Upper lobe of left lung (tissue), 6 donors: Measurements from ENCODE around the gene ILF2. TPM values are rescaled to one million over a fixed set of nuclear protein-coding genes. Genes with fewer than 3 reads are reported as not detected.

Source experiments
- ATAC-seq, 2 donors: fragments of 200-7000 bp; cut with Tn5 transposase; one replicate each; pipeline ENCODE4 v1.9.1; 2022; ENCODE audit warnings: mild to moderate bottlenecking in 2 of 2, moderate library complexity in 2 of 2; ENCODE audit not compliant: low FRiP score in 2 of 2
- DNase-seq, 2 donors: peaks; one replicate each; pipeline ENCODE4 v3.0.0-alpha.2; 2019 to 2020
- H3K27ac ChIP-seq, 4 donors: fragments of 200-600 bp; sonication (generic); one replicate each; pipeline ENCODE4 v1.5.1; 2016 to 2019
- H3K27me3 ChIP-seq, 4 donors: fragments of 200-600 bp; sonication (generic); one replicate each; pipeline ENCODE4 v1.5.1; 2017 to 2019
- H3K36me3 ChIP-seq, 4 donors: fragments of 200-600 bp; sonication (generic); one replicate each; pipeline ENCODE4 v1.5.1; 2016 to 2019
- H3K4me1 ChIP-seq, 4 donors: fragments of 200-600 bp; sonication (generic); one replicate each; pipeline ENCODE4 v1.5.1; 2018 to 2019
- H3K4me3 ChIP-seq, 4 donors: fragments of 200-600 bp; sonication (generic); one replicate each; pipeline ENCODE4 v1.5.1; 2017 to 2019; ENCODE audit warnings: mild to moderate bottlenecking in 2 of 4, moderate library complexity in 1 of 4
- H3K9me3 ChIP-seq, 4 donors: fragments of 200-600 bp; sonication (generic); one replicate each; pipeline ENCODE4 v1.5.1; 2018 to 2019
- EP300 ChIP-seq, 4 donors: sonication (generic); formaldehyde crosslinking; IDR thresholded peaks; one replicate each; pipeline ENCODE4 v1.5.1; 2017; ENCODE audit warnings: antibody characterized with exemption in 4 of 4, control low read depth in 2 of 4
- POLR2A ChIP-seq, 4 donors: fragments of 450-650 bp; IDR thresholded peaks; one replicate each; pipeline ENCODE4 v1.5.1; 2016 to 2017; ENCODE audit warnings: antibody characterized with exemption in 4 of 4, mild to moderate bottlenecking in 2 of 4
- POLR2AphosphoS5 ChIP-seq, 2 donors: sonication (generic); formaldehyde crosslinking; IDR thresholded peaks; one replicate each; pipeline ENCODE4 v1.5.1; 2017; ENCODE audit warnings: antibody characterized with exemption in 2 of 2
- WGBS, 2 donors: methylation state at CpG; one replicate each; pipeline ENCODE4 v1.1.5; 2017 to 2018; 5-methylcytosine and 5-hydroxymethylcytosine counted together
- total RNA-seq, 6 donors: library from RNA; depleted of rRNA in 4 of 6; stranded (reverse); fragments of >200 nt in 4 of 6; gene quantifications; one replicate each; pipeline versions ENCODE4 v1.1.0 to v1.2.1, GENCODE V29; 2016 to 2021
- TF ChIP-seq, protein P1 (sequence below), 6 experiments: fragments of 450-650 bp in 4 of 6; fragments of 200-600 bp in 2 of 6; sonication (generic) in 2 of 6; IDR thresholded peaks; one replicate each; pipeline ENCODE4 v1.5.1; 2016 to 2019; ENCODE audit warnings: antibody characterized with exemption in 6 of 6
- donor health status: DM: no; HTN: no; CAD: no; lungs with moderate emphysema.
- donor health status: DM: no; HTN: yes; CAD: no; lungs with severe emphysema.

The ILF2 gene
- total RNA-seq, 6 donors from 2014 or later = 21.0 to 120 (median 75.8) TPM

DNA sequence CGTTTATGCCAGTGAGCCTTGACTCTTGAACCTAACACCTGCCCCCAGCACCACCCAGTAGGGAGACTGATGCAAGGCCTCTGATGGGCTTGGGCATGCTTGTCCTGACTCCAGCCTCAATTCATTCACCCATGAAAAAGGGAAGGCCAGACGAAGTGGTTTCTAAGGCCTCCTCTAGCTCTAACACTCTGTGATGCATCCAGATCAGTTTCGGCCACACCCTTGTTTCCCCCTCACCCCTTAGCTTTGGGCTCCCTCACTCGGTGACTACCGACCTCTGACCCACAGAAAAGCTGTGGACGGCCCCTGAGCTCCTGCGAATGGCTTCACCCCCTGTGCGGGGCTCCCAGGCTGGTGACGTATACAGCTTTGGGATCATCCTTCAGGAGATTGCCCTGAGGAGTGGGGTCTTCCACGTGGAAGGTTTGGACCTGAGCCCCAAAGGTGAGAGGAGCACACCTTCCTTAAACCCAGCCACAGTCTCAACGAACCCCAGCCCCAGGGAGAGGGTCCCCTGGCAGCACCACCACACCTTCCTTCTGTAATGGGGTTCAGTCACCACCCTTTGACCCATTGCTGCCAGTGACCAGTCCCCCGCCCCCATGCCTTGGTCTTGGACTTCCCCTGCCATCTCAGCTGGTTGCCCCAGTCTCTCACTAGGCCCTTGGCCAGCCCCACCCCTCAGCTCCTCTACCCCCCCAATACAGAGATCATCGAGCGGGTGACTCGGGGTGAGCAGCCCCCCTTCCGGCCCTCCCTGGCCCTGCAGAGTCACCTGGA lies 16.7 kb upstream of the ILF2 start:
- Histone ChIP-seq H3K4me1 (no peaks in the 10 kb centered on the region), H3K27ac (peak overlapping the region in 2 of 4 donors; percentile 22 to 66), H3K9me3 (no peaks in the 10 kb centered on the region), H3K4me3 (no peak overlapping the region), H3K27me3 (no peaks in the 10 kb centered on the region), H3K36me3 (peaks cover 0 to 64% (median 35%) of the 10 kb centered on the region in 4 donors)
- ATAC-seq (no peak), DNase-seq (no peak)
- 88 to 90% methylated on average over 9 to 16 of the region's 16 CpGs for WGBS, 2 donors
- TF ChIP-seq EP300 (IDR thresholded peaks at IDR 0.05) = no peak

DNA sequence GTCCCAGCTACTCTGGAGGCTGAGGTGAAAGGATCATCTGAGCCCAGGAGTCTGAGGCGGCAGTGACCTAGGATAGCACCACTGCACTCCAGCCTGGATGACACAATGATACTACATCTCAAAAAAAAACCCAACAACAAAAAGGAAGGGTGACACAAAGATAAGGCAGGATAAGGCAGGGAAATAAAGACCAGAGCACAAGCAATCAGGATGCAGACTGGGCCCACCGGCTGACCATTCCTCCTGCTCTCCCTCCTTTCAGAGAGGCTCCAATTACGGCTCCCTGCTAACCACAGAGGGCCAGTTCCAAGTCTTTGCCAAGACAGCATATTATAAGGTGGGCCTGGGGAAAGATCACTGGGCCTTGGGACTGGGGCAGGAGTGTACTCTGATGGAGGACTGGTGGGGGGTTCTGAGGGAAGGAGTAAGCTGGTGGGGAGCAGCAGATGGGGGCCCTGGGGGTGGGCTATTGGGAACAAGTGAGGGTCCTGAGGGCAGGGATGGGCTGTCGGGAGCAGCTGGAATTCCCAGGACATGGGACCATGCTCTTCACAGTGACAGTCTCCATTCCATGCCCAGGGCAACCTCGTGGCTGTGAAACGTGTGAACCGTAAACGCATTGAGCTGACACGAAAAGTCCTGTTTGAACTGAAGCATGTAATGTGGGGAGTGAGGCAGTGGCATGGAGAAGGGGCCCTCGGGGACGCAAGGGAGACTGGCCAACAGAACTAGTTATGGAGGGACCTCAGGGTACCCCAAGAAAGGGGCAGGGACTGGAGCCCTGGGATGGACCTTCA lies 14.9 kb upstream of the ILF2 start:
- no peak for ATAC-seq

DNA sequence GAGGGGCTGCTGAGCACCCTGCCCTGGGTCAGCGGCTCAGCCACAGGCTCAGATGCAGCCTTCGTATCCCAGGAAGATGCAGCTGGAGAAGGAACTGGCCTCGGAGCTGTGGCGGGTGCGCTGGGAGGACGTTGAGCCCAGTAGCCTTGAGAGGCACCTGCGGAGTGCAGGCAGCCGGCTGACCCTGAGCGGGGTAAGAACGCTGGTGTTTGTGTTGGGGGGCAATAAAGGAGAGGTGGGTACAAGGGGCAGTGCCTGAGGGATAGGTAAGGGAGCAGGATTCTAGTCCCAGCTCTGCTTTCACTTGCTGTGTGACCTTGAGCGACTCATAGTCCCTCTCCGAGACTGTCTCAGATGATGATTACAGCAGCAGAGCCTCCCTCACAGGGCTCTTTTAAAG lies 14.1 kb upstream of the ILF2 start:
- H3K4me3 ChIP-seq = no peak overlapping the region
- WGBS, 2 donors = 95 to 97% methylated on average over 5 to 12 of the region's 12 CpGs

More for the DNA sequence above, 14.9 kb upstream of the ILF2 start:
- Histone ChIP-seq H3K27me3 (no peaks in the 10 kb centered on the region), H3K4me1 (peaks cover 0 to 2% (median 2%) of the 10 kb centered on the region in 4 donors), H3K4me3 (no peak overlapping the region), H3K27ac (peak overlapping the region in 2 of 4 donors; percentile 4 to 12), H3K9me3 (no peaks in the 10 kb centered on the region), H3K36me3 (peaks cover 0 to 72% (median 35%) of the 10 kb centered on the region in 4 donors)
- TF ChIP-seq POLR2AphosphoS5 (IDR thresholded peaks at IDR 0.05) (no peak), POLR2A (IDR thresholded peaks at IDR 0.05) (no peak), EP300 (IDR thresholded peaks at IDR 0.05) (no peak)
- TF ChIP-seq, protein P1, sequence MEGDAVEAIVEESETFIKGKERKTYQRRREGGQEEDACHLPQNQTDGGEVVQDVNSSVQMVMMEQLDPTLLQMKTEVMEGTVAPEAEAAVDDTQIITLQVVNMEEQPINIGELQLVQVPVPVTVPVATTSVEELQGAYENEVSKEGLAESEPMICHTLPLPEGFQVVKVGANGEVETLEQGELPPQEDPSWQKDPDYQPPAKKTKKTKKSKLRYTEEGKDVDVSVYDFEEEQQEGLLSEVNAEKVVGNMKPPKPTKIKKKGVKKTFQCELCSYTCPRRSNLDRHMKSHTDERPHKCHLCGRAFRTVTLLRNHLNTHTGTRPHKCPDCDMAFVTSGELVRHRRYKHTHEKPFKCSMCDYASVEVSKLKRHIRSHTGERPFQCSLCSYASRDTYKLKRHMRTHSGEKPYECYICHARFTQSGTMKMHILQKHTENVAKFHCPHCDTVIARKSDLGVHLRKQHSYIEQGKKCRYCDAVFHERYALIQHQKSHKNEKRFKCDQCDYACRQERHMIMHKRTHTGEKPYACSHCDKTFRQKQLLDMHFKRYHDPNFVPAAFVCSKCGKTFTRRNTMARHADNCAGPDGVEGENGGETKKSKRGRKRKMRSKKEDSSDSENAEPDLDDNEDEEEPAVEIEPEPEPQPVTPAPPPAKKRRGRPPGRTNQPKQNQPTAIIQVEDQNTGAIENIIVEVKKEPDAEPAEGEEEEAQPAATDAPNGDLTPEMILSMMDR (IDR thresholded peaks at IDR 0.05) = no peak
- WGBS, 2 donors = 82 to 86% methylated on average over 11 of the region's 11 CpGs
- no peak for DNase-seq

DNA sequence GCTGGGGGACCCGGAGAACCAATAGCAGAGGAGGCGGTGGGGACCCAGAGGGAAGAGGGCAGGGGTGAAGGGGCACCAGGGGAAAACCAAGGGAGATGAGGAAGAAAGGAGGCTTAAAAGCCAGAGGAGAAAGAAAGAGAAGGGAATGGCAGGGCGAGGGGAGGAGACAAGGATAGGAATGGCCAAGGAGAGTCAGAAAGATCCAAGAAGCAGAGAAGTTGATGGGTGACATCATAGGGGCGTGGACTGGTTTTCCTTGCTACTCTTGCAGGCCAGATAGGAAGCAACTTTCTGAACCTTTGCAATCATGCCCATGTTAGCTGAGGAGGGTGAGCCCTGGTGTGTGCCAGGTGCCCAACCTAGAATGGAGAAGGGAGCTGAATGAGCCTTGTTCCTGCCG lies 13.1 kb upstream of the ILF2 start:
- TF ChIP-seq POLR2AphosphoS5 (IDR thresholded peaks at IDR 0.05) (no peak), POLR2A (IDR thresholded peaks at IDR 0.05) (no peak), EP300 (IDR thresholded peaks at IDR 0.05) (no peak)
- TF ChIP-seq, protein P1 (IDR thresholded peaks at IDR 0.05) = no peak
- H3K36me3 ChIP-seq = peaks cover 0 to 56% (median 23%) of the 10 kb centered on the region in 4 donors
- 75 to 79% methylated on average over 5 of the region's 5 CpGs for WGBS, 2 donors

More for the DNA sequence above, 14.1 kb upstream of the ILF2 start:
- no peaks in the 10 kb centered on the region for H3K27me3 ChIP-seq
- TF ChIP-seq, protein P1 (IDR thresholded peaks at IDR 0.05) = no peak
- TF ChIP-seq EP300 (IDR thresholded peaks at IDR 0.05) (no peak), POLR2A (IDR thresholded peaks at IDR 0.05) (no peak), POLR2AphosphoS5 (IDR thresholded peaks at IDR 0.05) (no peak)
- no peak for ATAC-seq
- H3K36me3 ChIP-seq = peaks cover 0 to 67% (median 33%) of the 10 kb centered on the region in 4 donors
- DNase-seq = no peak
- no peaks in the 10 kb centered on the region for H3K9me3 ChIP-seq
- H3K4me1 ChIP-seq = peaks cover 0 to 11% (median 8%) of the 10 kb centered on the region in 4 donors
- no peak overlapping the region for H3K27ac ChIP-seq

DNA sequence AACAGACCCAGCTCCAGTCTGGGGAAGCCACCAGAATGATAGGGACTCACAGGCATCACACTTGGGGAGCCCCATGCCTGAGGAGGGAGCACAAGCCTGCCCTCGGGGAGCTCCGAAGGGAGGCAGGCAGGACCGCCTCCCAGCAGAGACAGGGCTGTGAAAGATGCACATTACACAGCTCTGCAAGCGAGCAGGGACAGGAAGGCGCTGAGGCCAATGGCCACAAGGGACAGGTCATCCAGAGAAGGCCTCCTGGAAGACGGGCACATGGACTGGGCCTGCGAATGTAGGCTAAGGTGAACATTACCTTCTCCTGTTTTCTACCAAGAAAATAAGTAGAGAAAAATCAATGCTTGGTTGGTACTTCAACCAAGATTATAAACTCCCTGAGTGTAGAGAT lies 11.9 kb upstream of the ILF2 start:
- no peak overlapping the region for H3K27ac ChIP-seq
- ATAC-seq = no peak
- WGBS, 2 donors = 93 to 94% methylated on average over 4 to 7 of the region's 7 CpGs
- TF ChIP-seq, protein P1 (IDR thresholded peaks at IDR 0.05) = no peak
- no peak for TF ChIP-seq POLR2A (IDR thresholded peaks at IDR 0.05)
- no peak for TF ChIP-seq EP300 (IDR thresholded peaks at IDR 0.05)
- TF ChIP-seq POLR2AphosphoS5 (IDR thresholded peaks at IDR 0.05) = no peak
- H3K4me3 ChIP-seq = no peak overlapping the region
- H3K9me3 ChIP-seq = no peaks in the 10 kb centered on the region
- H3K4me1 ChIP-seq = peaks cover 16 to 32% (median 29%) of the 10 kb centered on the region in 4 donors
- peaks cover 0 to 15% (median 6%) of the 10 kb centered on the region in 4 donors for H3K27me3 ChIP-seq
- no peak for DNase-seq
- H3K36me3 ChIP-seq = peaks cover 0 to 47% (median 18%) of the 10 kb centered on the region in 4 donors

More for the DNA sequence above, 13.1 kb upstream of the ILF2 start:
- no peak for DNase-seq
- ATAC-seq = peak in 1 of 2 donors; percentile 28
- Histone ChIP-seq H3K27me3 (peaks cover 0 to 9% (median 3%) of the 10 kb centered on the region in 4 donors), H3K4me1 (peaks cover 8 to 21% (median 18%) of the 10 kb centered on the region in 4 donors), H3K27ac (no peak overlapping the region), H3K9me3 (no peaks in the 10 kb centered on the region), H3K4me3 (no peak overlapping the region)
